GM19023 (cell line): ENCODE data around the gene RBM10.

Experiments
- ATAC-seq: cut with Tn5 transposase; IDR thresholded peaks from one replicate; pipeline ENCODE4 v1.9.1; 2021; ENCODE audit warnings: mild to moderate bottlenecking, moderate library complexity; ENCODE audit not compliant: unreplicated experiment

Gene RBM10

DNA sequence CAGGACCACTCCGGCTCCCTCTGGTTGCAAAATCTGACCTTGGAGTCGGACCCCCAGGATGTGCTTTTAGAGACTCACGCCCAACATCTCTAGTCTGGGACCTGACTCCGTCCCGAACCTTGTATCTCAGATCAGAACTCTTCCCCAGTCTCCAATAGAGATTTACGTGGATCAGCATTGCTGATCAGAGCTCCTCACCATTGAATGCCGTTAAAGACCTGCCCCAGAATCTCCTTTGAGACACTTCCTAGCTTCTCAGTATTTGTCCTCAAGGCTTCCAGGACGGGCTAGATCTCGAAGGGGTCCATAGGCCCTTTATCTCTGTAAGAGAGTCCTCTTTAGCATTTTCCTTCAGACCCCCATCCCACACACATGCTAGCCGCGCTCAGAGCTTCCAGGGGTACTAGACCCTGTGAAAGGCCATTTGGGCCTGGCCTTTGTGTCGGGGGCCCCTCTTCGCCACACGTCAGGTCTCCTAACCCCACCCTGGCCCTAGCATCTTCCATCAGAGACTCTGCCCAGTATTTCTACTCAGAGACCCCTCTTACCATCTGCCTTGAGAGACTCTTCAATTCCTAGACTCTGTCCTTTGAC is 49.3 kb downstream of the RBM10 start:
- ATAC-seq = no peak

DNA sequence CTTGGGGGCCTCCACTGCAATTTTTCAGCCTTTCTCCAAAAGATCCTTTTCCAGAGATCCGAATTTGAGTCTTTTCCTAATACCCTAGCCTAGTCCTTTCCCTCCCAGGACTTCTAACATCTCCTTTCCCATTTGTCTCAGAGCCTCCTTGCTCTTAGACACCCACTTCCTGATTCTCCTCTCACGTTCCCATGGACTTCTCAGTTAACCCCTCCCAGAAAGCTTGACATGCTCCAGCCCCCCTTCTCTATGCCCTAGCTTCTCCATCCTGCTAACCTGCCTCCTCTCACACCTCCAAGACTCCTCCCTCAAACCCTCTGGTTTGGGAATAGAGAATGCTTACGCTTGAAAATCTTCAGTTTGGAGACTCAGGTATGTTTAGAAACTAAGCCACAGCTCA is 51.1 kb downstream of the RBM10 start:
- ATAC-seq = no peak

DNA sequence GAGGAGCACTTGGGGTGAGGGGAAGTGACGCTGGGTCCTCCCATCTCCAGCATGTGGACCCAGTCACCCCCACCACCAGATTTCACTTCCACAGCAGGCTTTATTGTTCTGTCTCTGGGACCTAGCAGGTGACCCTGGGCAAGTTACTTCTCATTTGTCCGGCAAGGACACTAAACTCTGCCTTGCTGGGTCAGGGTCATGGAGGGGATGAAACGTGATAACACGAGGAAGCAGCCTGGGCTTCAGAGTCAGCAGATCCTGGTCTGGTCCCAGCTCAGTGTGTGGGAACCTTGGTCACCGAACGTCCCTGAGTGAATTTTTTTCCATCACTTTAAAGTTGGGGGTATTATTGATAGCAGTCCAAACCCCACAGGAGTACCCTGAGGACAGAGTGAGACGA is 52.5 kb downstream of the RBM10 start:
- no peak for ATAC-seq

DNA sequence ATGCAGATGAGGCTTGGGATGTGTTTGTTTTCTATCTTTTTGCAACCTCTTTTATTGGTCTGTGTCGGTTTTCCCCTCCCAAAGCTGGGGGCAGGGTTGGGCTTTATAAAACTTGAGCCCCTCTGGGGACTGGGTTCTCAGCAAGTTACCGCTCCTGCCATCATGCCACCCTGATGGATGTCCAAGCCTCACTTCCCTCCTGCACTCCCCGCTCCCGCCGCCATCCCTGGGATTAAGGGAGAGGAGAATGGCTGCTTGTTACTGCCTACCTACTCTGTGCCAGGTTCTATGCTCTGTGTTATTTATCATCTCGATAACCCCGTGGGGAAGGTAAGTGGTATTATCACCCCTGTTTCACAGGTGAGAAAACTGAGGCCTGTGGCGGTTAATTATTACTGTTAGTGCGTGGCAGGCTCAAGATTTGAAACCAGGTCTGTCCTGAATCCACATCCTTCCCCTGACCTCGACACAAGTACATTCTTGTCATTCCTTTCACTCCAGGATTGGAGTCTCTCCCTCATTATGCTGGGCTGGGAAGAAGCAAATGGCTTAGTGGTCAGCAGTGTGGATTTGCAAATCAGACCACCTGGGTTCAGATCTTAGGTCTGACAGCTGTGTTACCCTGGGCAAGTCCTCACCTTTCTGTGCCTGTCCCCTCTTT is 53.1 kb downstream of the RBM10 start:
- ATAC-seq = no peak

DNA sequence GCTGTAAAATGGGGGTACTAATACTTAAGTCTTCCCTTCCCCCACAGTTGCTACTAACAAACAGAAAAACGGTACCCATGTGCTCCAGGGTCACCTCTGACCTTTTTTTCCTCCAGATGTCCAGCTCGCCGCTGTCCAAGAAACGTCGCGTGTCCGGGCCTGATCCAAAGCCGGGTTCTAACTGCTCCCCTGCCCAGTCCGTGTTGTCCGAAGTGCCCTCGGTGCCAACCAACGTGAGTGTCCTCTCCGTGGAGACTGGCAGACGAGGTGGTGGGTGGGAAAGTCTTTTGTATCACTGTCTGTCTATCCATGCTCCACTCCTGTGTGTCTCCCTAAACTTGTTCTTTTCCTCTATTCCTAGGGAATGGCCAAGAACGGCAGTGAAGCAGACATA is 53.7 kb downstream of the RBM10 start:
- no peak for ATAC-seq

DNA sequence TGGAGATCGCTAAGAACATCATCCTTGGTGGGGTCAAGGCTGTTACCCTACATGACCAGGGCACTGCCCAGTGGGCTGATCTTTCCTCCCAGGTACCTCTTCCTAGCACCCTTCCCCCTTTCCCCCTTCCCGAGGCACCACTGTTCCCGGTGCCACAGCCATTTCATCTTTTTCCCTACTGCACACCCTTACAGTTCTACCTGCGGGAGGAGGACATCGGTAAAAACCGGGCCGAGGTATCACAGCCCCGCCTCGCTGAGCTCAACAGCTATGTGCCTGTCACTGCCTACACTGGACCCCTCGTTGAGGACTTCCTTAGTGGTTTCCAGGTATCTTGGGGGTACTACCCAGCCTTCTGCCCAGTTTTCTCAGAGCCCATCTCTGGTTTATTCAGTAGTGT is 54.3 kb downstream of the RBM10 start:
- ATAC-seq = no peak

DNA sequence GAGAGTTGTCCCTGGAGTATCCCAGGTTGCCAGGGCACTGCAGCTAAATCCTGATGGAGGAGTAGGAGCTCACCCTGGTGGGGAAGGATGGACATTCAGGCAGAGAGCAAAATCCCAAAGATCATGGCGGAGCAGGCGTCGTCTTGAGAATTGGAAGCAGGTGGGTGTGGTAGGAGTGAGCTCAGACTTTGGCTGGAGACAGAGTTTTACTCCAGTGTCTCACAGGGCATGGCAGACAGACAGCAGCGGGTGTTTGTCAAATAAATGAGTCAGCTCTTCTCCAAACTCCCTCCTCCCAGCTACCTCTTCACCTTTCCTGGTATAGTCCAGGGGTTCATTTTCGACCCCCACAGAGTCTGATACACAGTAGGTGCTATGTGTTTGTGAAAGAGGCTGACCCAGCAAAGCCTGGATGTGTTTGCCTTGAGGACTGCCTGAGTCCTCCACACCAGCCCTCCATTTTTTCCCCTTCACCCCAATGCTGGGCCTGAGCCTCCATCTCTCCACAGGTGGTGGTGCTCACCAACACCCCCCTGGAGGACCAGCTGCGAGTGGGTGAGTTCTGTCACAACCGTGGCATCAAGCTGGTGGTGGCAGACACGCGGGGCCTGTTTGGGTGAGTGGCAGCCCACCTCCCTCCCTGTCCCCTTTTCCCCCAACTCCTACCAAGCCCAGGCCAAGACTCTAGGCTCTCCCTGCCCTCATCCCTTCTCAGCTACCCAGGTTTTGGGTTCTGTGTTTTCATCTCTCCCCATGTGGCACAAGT is 55.5 kb downstream of the RBM10 start:
- ATAC-seq = no peak

DNA sequence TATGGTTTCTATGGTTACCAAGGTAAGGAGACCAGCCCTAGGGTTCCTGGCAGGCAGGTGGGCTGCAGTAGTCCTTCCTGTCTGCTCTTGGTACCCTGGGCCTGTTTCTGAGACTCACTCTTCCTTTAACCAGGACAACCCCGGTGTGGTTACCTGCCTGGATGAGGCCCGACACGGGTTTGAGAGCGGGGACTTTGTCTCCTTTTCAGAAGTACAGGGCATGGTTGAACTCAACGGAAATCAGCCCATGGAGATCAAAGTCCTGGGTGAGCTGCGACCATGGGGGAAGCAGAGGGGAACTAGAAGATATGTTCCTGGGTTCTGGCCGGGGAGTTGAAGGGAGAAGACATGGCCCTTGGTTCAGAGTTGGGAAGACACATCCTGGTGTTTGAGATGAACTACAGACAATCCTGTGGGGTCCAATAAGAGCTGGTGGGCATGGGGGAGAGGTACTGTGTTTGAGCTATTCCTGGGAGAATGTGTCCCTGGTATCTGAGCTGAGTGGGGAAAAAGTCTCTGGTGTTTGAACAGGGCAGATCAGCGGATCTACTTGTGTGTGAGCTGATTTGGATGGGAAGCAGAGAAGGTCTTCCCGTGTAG is 56.4 kb downstream of the RBM10 start:
- ATAC-seq = no peak

DNA sequence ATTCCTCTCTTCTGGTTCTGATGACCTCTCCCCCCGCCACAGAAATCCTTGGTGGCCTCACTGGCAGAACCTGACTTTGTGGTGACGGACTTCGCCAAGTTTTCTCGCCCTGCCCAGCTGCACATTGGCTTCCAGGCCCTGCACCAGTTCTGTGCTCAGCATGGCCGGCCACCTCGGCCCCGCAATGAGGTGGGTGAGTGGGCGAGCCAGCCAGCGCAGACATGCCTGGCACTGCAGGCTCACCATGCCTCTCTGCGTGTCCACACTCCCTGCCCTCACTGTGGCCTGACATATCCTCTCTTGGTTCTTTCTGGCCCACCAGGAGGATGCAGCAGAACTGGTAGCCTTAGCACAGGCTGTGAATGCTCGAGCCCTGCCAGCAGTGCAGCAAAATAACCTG is 57.3 kb downstream of the RBM10 start:
- no peak for ATAC-seq

DNA sequence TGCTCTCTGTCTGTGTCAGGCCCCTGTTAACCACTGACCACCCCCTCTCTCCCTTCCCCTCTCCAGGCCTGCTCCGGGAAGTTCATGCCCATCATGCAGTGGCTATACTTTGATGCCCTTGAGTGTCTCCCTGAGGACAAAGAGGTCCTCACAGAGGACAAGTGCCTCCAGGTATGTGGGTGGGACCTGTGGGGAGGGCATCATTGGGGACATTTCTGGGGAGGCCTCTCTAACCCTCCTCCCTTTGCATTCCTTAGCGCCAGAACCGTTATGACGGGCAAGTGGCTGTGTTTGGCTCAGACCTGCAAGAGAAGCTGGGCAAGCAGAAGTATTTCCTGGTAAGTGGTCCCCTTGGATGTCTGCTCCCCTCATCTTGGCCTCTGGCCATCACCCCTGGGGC is 57.9 kb downstream of the RBM10 start:
- ATAC-seq = no peak

DNA sequence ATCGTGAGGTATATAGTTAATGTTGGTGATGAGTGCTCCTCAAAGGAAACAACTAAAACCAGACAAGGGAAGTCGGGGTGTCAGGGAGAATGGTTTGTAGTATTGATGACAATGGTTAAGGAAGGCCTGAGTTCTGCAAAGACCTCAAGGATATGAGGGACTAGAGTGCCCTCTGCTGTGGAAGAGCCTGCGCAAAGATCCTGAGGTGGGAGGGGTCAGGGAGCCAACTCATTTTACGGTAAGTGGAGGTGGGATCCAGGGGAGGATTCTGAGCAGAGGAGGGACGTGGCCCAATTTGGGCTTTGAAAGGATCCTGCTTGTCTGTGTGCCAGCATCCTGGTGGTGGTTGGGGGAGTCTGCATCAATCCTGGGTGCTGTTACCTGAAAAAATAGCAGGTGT is 59.9 kb downstream of the RBM10 start:
- no peak for ATAC-seq

DNA sequence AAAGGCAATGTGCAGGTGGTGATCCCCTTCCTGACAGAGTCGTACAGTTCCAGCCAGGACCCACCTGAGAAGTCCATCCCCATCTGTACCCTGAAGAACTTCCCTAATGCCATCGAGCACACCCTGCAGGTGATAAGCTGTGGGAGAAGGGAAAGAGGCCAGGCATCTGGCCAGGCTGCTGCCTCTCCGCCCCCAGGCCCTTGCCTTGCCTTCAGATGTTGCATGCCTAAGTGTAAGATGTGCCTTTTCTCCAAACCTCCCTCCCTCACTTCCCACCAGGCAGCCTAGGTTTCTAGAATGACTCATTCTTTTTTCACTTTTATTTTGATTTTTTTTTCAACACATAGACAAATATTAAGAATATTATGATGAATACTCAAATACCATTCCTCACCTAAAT is 61.3 kb downstream of the RBM10 start:
- ATAC-seq = no peak

DNA sequence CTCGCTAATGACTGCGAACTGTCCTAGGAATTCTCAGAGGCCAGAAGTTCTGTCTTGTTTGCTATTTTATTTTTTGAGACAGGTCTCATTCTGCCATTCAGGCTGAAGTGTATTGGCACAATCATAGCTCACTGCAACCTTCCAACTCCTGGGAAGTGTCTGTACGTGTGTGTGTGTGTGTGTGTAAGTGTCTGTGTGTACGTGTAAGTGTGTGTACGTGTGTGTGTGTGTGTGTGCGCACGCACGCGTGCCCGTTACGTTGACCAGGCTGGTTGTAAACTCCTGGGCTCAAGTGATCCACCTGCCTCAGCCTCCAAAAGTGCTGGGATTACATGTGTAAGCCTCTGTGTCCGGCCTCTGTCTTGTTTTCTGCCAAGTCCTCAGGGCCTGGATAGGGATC is 63.1 kb downstream of the RBM10 start:
- no peak for ATAC-seq

DNA sequence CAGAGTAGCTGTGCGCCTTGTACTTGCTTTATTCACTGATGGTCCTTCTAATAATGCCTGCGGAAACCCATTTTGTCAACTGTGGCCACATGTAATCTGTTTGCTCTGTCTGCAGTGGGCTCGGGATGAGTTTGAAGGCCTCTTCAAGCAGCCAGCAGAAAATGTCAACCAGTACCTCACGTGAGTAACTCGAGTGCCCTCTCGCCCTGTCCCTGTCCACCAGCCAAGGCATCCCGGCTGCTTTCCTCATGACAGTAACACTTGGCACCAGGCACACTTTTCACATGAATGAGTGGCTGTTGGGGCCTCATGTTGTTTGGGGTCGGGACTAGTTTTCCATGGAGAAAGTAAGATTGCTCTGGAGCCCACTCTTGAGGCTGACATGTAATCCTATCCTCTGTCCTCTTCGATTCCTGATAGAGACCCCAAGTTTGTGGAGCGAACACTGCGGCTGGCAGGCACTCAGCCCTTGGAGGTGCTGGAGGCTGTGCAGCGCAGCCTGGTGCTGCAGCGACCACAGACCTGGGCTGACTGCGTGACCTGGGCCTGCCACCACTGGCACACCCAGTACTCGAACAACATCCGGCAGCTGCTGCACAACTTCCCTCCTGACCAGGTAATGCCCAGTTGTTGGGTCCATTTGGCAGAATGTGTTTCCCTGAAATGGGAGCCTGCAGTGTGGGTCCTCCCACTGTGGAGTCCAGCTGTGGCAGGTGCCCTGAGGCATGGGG is 64.7 kb downstream of the RBM10 start:
- no peak for ATAC-seq

DNA sequence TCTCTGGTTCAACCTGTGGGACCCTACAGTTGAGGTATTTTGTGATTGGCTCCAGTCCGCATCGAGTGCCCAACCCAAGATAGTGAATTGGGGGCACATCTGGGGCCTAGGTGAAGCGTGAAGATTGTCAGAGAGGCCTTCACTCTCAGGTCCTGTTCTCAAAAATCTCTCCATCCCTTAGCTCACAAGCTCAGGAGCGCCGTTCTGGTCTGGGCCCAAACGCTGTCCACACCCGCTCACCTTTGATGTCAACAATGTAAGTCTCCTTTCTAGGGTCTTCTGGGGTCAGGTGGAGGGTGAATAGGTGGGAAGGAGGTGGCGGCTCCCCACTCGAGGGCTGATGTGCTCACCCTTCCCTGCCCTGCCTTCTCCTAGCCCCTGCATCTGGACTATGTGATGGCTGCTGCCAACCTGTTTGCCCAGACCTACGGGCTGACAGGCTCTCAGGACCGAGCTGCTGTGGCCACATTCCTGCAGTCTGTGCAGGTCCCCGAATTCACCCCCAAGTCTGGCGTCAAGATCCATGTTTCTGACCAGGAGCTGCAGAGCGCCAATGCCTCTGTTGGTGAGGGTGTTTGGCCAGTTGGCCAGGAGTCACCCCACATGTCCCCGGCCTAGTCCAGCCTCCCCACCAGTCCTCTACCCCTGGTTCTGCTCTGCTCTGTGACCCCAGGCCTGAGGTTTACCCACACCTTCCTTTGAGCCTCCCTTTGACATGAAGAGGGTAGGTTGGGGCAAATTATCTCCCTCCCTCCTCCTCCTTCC is 65.8 kb downstream of the RBM10 start:
- no peak for ATAC-seq

DNA sequence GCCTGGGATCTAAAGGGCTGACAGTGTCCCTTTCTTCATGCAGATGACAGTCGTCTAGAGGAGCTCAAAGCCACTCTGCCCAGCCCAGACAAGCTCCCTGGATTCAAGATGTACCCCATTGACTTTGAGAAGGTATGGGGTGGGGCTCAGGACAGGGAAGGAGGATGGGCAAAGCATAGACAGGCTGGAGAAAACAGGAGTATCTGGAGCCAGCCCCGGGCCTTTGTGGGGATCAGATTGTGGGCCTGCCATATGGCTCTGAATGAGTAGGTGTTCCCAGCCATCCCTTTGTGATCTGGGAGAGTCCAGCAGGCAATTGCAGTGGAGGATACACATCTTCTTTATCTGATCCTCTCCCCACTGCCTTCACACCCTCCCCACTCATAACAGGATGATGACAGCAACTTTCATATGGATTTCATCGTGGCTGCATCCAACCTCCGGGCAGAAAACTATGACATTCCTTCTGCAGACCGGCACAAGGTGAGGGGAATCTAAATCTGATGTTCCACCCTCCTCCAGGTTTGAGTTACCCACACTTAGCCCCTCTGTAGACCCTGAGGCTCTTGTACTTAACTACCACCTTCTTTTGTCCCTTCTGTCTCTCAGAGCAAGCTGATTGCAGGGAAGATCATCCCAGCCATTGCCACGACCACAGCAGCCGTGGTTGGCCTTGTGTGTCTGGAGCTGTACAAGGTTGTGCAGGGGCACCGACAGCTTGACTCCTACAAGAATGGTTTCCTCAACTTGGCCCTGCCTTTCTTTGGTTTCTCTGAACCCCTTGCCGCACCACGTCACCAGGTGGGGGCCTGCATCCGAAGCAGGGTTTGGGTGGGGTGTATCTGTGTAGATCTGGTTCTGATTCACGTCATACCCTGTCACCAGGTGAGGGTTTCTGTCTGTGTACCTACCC is 67.6 kb downstream of the RBM10 start:
- no peak for ATAC-seq

DNA sequence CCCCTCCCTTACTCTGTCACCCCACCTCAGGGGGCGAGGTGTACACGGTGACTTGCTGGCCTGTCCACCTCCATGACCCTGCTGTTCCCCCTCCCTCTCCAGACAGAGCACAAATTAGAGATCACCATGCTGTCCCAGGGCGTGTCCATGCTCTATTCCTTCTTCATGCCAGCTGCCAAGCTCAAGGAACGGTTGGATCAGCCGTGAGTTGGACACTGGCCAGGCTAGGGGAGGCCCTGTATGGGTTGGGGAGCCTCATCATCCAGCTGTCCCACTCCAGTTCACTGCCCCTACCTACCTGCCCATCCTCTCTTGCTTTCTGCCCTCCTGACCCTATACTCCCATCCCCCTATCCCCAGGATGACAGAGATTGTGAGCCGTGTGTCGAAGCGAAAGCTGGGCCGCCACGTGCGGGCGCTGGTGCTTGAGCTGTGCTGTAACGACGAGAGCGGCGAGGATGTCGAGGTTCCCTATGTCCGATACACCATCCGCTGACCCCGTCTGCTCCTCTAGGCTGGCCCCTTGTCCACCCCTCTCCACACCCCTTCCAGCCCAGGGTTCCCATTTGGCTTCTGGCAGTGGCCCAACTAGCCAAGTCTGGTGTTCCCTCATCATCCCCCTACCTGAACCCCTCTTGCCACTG is 69.5 kb downstream of the RBM10 start:
- ATAC-seq = no peak

DNA sequence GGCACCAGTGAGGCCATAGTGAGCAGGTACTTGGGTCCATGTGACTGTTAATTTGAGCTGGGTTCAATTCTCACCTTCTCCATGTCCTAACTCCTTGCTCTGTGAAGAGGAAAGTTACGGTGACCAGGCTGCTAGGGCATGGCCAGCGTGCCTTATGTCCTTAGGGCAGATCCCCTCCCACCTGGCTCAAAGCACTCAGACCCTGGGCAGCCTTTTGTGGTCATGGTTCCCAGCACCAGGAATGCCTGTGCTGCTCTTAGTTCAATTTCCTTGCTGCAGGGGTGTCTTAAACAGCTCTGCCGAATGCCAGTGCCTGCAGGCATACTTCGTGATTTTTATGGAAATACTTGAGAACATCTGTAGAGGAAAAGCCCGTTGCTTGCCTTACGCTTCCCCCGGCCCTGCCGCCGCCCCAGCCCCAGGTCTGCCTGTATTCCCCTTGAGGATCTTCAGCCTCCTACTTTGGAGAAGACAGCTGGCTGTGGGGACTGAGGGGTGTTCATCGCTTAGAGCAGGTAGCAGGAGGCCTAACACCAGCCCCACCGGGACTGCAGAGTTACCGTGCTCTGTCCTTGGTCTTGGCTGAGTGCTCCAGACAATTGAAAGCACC is 70.4 kb downstream of the RBM10 start:
- ATAC-seq = no peak
